A549 (cell line): ENCODE measurements around the gene PLCD1.

Source experiments
- JUNB ChIP-seq: fragments of >200 bp; sonication (Bioruptor Twin); formaldehyde crosslinking; IDR thresholded peaks from 2 replicates; pipeline ENCODE4 v1.6.1; 2016
- TF ChIP-seq, protein P1 (sequence below): fragments of >200 bp; sonication (Bioruptor Twin); formaldehyde crosslinking; IDR thresholded peaks from 3 replicates; pipeline ENCODE4 v1.5.1; 2016
- TF ChIP-seq, protein P2 (sequence below): IDR thresholded peaks from 2 replicates; pipeline ENCODE4 v1.6.1; 2012; ENCODE audit warnings: low read depth, borderline replicate concordance

DNA sequence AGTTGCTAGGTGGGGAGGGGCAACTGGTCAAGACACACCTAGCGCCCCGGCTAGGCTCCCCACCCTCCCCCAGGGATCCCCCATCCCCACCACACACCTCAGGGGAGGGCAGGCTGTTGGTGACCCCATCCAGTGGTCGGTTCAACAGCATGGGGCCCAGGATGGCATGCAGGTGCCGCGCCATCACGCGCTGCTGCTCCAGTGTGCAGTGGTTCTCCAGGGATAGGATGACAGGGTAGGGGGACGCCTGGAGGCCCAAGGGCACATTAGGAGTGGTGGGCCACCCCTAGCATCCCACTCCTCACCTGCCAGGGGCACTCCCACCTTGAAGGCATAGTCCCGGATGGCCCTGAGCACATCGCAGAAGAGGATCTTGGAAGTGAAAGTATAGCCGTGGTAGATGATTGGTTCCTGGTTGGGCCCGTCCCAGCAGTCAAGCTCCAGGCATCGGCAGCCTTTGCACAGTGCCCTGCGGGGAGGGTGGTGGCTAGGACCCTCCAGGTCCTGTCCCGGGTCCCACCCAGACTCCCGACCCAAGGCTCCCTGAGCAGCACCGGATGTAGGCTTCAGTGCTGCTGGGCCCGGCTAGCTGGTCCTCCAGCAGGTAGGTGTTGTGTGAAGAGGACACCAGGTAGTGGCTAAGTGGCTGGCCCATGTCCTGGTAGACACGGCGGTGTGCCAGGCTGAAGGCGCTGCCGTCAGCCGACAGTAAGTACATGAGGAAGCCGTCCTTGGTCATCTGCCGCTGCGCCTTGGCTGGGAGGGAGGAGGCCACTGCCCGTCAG lies 19.4 kb downstream of the PLCD1 start:
- TF ChIP-seq, protein P1, sequence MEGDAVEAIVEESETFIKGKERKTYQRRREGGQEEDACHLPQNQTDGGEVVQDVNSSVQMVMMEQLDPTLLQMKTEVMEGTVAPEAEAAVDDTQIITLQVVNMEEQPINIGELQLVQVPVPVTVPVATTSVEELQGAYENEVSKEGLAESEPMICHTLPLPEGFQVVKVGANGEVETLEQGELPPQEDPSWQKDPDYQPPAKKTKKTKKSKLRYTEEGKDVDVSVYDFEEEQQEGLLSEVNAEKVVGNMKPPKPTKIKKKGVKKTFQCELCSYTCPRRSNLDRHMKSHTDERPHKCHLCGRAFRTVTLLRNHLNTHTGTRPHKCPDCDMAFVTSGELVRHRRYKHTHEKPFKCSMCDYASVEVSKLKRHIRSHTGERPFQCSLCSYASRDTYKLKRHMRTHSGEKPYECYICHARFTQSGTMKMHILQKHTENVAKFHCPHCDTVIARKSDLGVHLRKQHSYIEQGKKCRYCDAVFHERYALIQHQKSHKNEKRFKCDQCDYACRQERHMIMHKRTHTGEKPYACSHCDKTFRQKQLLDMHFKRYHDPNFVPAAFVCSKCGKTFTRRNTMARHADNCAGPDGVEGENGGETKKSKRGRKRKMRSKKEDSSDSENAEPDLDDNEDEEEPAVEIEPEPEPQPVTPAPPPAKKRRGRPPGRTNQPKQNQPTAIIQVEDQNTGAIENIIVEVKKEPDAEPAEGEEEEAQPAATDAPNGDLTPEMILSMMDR = no peak
- TF ChIP-seq JUNB = no peak
- TF ChIP-seq, protein P2, sequence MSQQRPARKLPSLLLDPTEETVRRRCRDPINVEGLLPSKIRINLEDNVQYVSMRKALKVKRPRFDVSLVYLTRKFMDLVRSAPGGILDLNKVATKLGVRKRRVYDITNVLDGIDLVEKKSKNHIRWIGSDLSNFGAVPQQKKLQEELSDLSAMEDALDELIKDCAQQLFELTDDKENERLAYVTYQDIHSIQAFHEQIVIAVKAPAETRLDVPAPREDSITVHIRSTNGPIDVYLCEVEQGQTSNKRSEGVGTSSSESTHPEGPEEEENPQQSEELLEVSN = no peak
